ENCODE data around the gene TICAM1. TPM values are rescaled to one million over a fixed set of nuclear protein-coding genes. Genes with fewer than 3 reads are reported as not detected.

TICAM1 gene
- polyA plus RNA-seq, 1 experiment, result 1.9 TPM

- no peak for TF ChIP-seq CTCF (IDR thresholded peaks at IDR 0.05; ENCODE audit: insufficient read depth, low read depth, low read length)
- H3K36me3 ChIP-seq (ENCODE audit: control insufficient read depth, insufficient read depth, low read length), result no peaks in the 10 kb centered on the region
- peak; percentile 6 for DNase-seq (ENCODE audit: low read depth)
- no peak overlapping the region for H3K4me3 ChIP-seq (ENCODE audit: low read depth, low read length)
- H3K27me3 ChIP-seq (ENCODE audit: control insufficient read depth, insufficient read depth, low read length), result peaks cover 2% of the 10 kb centered on the region; the same call in 1 of the 2 replicates
- ChIA-PET POLR2A (no interaction called here), CTCF (interaction anchor here (0.7 to 1.7 kb wide), 3 partner anchors 8 to 22 kb away, joined by 3 to 6 read pairs (median 3); partner anchors contain the start of gene FEM1A)
Observed at GRCh38 chr19:4768934-4769777, 62.4 kb downstream of the TICAM1 start.

Small RNA genes within 50 kb of the gene (small RNA-seq; reads per million reads assigned to genes)
- 1.3 reads per million for gene MIR7-3 (ENCODE audit: insufficient read length, low read depth, low replicate concordance)

Other genes with a start within 250 kb of the TICAM1 start
- 3.7 and 4.8 TPM in 2 replicates for gene TNFAIP8L1, start 192.2 kb downstream of the TICAM1 start, polyA plus RNA-seq (2011; rRNA removed)
- 162 and 222 TPM in 2 replicates for gene MYDGF, start 161.4 kb downstream of the TICAM1 start, polyA plus RNA-seq (2011; rRNA removed)
- 4.5 and 12.3 TPM in 2 replicates for gene DPP9, start 107.9 kb downstream of the TICAM1 start, polyA plus RNA-seq (2011; rRNA removed)
- gene FEM1A, start 40.0 kb downstream of the TICAM1 start, polyA plus RNA-seq (2011; rRNA removed), result 3.8 and 5.6 TPM in 2 replicates
- 128 and 211 TPM in 2 replicates for gene PLIN3, start 36.0 kb upstream of the TICAM1 start, polyA plus RNA-seq (2011; rRNA removed)
- not detected in 2 replicates for gene ARRDC5, start 71.2 kb upstream of the TICAM1 start, polyA plus RNA-seq (2011; rRNA removed)
- 6.1 and 10.3 TPM in 2 replicates for gene UHRF1, start 77.8 kb upstream of the TICAM1 start, polyA plus RNA-seq (2011; rRNA removed)
- 10.5 and 15.2 TPM in 2 replicates for gene KDM4B, start 137.4 kb upstream of the TICAM1 start, polyA plus RNA-seq (2011; rRNA removed)

All from BJ (cell line).